LNCaP clone FGC (cell line): Measurements from ENCODE around the gene AXIN2.

Experiments
- DNase-seq: peaks from one replicate; pipeline ENCODE4 v3.0.0-alpha.2; 2011; ENCODE audit warnings: low read depth
- H3K4me3 ChIP-seq: 2 replicates; pipeline ENCODE4 v1.5.1; 2011; ENCODE audit warnings: mild to moderate bottlenecking, low read depth, low read length, control low read depth
- TF ChIP-seq, protein P1 (sequence below): IDR thresholded peaks from 2 replicates; pipeline ENCODE4 v1.5.1; 2012; ENCODE audit warnings: mild to moderate bottlenecking; ENCODE audit not compliant: control insufficient read depth, insufficient read depth; ENCODE audit errors: extremely low read depth

The AXIN2 gene

DNA sequence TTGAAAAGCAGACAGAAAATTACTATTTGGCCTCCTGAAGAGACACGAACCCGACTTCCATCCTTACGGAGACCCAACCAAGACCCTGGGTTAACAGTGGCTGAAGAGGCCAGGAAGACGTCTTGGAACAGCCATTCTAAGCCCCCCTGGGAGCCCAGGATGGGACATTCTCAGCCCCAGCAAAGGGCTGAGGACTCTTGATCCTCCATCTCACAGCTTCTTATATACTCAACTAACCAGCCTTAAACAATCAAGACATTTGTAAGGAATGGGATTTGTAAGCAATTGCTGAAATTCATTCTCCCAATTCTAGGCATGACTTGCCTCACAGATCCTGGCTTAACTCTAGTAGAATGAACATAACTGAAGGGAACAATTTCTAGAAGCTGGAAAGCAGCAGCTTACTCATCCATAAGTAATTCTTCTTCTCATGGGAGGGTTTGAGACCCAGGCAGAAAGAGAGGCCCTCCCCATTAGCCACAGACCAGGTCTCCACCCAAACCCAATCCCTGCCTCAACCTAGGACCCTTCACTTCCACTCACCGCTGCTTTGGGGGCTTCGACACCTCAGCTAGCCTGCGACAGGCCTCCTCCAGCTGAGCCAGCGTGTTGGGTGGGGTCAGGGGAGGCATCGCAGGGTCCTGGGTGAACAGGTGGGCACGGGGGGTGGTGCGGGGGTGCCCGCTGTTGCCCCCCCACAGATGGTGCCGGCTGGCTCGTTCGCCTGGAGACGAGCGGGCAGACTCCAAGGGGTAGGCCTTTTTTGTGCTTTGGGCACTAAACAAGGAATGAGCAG is 25.5 kb downstream of the AXIN2 start:
- TF ChIP-seq, protein P1, sequence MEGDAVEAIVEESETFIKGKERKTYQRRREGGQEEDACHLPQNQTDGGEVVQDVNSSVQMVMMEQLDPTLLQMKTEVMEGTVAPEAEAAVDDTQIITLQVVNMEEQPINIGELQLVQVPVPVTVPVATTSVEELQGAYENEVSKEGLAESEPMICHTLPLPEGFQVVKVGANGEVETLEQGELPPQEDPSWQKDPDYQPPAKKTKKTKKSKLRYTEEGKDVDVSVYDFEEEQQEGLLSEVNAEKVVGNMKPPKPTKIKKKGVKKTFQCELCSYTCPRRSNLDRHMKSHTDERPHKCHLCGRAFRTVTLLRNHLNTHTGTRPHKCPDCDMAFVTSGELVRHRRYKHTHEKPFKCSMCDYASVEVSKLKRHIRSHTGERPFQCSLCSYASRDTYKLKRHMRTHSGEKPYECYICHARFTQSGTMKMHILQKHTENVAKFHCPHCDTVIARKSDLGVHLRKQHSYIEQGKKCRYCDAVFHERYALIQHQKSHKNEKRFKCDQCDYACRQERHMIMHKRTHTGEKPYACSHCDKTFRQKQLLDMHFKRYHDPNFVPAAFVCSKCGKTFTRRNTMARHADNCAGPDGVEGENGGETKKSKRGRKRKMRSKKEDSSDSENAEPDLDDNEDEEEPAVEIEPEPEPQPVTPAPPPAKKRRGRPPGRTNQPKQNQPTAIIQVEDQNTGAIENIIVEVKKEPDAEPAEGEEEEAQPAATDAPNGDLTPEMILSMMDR, result no peak
- DNase-seq, result no peak
- H3K4me3 ChIP-seq, result no peak overlapping the region

DNA sequence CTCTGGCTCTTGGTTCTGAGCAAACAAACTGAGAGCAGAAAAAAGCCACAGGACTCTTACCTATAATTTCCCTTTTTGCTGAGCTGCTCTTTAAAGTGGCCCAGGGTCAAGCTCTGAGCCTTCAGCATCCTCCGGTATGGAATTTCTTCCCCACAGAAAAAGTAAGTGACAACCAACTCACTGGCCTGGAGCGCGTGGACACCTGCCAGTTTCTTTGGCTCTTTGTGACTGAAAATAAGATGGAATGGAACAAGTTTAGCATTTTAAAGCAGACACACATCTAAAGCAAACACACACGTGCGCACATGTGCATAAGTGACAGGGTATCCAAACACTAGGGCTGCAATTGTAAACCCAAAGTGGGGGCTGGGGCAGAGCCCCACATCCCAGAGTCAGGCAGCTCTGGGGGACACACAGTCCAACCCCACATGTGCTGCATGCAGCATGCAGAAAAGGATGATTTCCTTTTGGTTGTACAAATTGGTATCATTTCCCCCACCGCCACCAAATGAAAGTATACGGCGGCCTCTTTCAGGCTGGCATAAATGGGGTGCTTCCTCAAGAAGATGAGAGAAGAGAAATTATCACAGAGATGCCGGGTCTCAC is 27.5 kb downstream of the AXIN2 start:
- H3K4me3 ChIP-seq, result no peak overlapping the region
- DNase-seq, result no peak
- TF ChIP-seq, protein P1, result no peak

DNA sequence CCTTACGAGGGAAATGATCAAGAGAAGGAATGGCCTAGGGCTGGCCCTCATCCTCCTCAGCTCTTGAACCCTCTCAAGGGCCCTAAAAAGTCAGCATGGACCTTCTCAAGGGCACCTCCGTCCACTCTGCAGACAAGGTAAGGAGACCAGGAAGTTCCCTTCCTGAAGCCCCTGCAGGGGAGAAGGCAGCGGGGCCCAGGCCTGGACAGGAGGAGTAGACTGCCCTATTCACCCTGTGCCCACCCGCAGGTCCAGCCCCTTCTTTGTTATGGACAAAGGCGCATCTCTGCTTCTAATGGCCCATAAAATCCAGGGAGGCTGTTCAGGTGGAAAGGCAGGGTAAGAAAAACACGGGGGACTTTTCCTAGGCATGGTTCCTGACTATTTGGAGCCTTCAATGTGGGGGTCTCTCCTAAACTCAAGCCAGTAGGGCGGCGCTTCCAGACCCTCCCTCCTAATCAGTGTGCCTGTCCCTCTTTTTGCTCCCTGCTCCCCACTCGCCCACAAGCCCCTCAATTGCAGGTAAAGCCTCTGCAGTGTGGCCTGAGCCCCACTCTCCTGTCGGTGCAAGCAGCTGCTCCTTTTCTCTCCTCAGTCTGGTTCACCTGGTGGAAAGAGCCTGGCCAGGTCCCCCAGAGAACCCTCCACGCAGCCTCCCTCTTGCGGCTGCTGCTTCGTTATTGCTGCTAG is 28.2 kb downstream of the AXIN2 start:
- TF ChIP-seq, protein P1, result no peak
- DNase-seq, result no peak
- H3K4me3 ChIP-seq, result no peak overlapping the region

DNA sequence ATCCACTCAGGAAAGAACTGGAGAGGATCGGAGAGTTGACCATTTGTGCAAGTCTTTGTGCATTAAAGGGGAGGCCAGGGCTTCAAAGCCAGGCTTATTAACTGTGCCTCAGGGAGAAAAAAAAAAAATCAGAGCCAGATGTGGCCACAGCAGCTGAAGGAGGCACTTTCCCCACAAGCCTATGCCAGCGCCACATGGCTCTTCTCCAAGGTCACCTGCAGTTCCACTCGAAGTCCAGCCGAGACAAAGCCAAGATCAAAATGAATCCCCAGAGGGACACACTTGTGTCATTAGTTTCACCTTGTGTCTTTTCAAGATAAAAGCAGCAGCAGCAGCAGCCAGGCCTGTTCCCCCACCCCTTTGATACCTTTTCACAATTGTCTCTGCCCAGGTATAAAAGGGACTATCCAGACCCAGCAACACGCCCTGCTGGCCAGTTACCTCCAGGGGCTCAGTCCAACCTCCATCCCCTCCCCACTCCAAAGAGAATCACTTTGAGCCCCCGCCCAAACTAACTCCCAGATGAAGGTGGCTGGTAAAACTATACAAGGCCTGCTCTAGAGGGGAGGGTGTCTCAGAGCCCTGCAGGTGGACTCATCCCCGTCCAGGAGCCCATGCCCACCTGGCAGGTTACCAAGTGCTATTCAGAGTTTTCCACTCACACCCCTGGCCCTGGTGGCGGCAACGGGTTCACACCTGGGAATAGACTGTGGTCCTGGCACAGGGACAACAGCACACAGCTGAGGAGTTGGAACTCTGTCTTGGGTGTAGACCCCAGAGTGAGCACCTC is 29.2 kb downstream of the AXIN2 start:
- TF ChIP-seq, protein P1, result no peak
- H3K4me3 ChIP-seq, result no peak overlapping the region
- DNase-seq, result no peak

DNA sequence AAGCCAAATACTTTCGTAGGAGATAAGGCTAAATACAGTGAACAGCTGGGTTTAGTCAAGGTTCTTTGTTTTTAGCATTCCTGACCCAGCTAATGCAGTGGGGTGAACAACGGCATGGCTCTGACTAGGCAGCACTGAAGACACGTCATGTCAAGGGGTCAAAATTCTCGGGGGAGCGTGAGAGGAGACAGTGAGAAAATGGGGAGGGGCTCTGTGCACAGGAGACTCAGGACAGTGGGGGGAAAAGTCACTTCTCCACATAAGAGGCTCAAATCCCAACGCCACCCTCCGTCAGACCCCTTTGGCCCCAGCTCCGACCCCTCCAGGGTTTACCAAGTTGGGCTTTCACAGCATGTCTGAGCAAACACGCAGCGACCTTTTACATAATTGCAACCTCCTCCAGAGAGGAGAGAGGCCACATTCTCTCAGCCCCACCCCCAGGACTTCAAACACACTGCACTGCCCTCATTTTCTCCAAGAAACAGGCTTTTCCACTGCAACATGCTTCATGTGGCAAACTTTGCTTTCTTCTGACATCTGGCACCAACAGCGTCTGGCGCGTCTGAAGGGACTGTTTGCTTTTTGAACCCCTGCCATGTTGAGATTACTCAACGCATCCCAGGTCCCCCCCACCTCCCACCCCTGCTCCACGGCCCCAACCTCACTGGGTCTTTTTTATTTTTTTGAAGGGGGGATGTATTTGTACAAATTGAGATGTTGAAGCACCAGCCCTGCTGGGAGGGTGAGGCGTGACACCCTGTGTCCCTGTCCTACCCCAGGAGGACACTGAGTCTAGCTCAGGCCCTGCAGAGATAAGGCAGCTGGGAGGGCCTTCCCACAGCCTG is 30.0 kb downstream of the AXIN2 start:
- no peak for DNase-seq
- TF ChIP-seq, protein P1, result no peak
- no peak overlapping the region for H3K4me3 ChIP-seq
